Activated T-helper 17 cell treated with anti-CD3 and anti-CD28 coated beads, Interleukin-2, amount 50 U/mL, for 72 hours (primary cell): ENCODE results near the gene SDCCAG8. TPM values are rescaled to one million over a fixed set of nuclear protein-coding genes. Genes with fewer than 3 reads are reported as not detected.

Source experiments
- ATAC-seq: fragments of 150-1000 bp; cut with Tn5 transposase; replicated peaks from 2 replicates; pipeline ENCODE4 v1.10.0; 2021; ENCODE audit warnings: mild to moderate bottlenecking, moderate library complexity
- H3K27ac Mint-ChIP-seq: one replicate; pipeline ENCODE4 v1.8.0; 2022; ENCODE audit warnings: mixed read lengths
- H3K27me3 Mint-ChIP-seq: one replicate; pipeline ENCODE4 v1.8.0; 2022; ENCODE audit warnings: mixed read lengths
- H3K36me3 Mint-ChIP-seq: one replicate; pipeline ENCODE4 v1.8.0; 2022; ENCODE audit warnings: low read depth, mild to moderate bottlenecking, mixed read lengths
- H3K4me1 Mint-ChIP-seq: one replicate; pipeline ENCODE4 v1.8.0; 2022; ENCODE audit warnings: mixed read lengths
- H3K4me3 Mint-ChIP-seq: one replicate; pipeline ENCODE4 v1.8.0; 2022; ENCODE audit warnings: mild to moderate bottlenecking, mixed read lengths
- H3K9me3 Mint-ChIP-seq: one replicate; pipeline ENCODE4 v1.8.0; 2022; ENCODE audit warnings: mixed read lengths
- total RNA-seq, 2 donors: library from RNA; stranded (reverse); gene quantifications; one replicate each; pipeline ENCODE4 v1.2.3, GENCODE V29; 2022

SDCCAG8 gene
- total RNA-seq, 2 donors from 2014 or later, result 22.2 to 31.7 TPM

- H3K27me3 Mint-ChIP-seq, result no peaks in the 10 kb centered on the region
- H3K36me3 Mint-ChIP-seq, result no peaks in the 10 kb centered on the region
- H3K9me3 Mint-ChIP-seq, result no peaks in the 10 kb centered on the region
- ATAC-seq, result no peak
- H3K27ac Mint-ChIP-seq, result no peak overlapping the region
- H3K4me1 Mint-ChIP-seq, result no peaks in the 10 kb centered on the region
- no peak overlapping the region for H3K4me3 Mint-ChIP-seq
These were observed 8.9 kb downstream of the SDCCAG8 start for GRCh38 chr1:243264717-243265116.

GRCh38 chr1:243266231-243266630, 10.4 kb downstream of the SDCCAG8 start:
- H3K36me3 Mint-ChIP-seq, result peaks cover 11% of the 10 kb centered on the region
- no peak overlapping the region for H3K4me3 Mint-ChIP-seq
- ATAC-seq, result no peak
- no peaks in the 10 kb centered on the region for H3K4me1 Mint-ChIP-seq
- no peaks in the 10 kb centered on the region for H3K9me3 Mint-ChIP-seq
- H3K27ac Mint-ChIP-seq, result no peak overlapping the region
- H3K27me3 Mint-ChIP-seq, result no peaks in the 10 kb centered on the region

- Mint-ChIP-seq H3K27ac (no peak overlapping the region), H3K4me3 (no peak overlapping the region), H3K4me1 (no peaks in the 10 kb centered on the region), H3K27me3 (no peaks in the 10 kb centered on the region), H3K36me3 (peaks cover 11% of the 10 kb centered on the region), H3K9me3 (no peaks in the 10 kb centered on the region)
- ATAC-seq, result no peak
These were observed 11.6 kb downstream of the SDCCAG8 start for GRCh38 chr1:243267471-243267880.

- no peak for ATAC-seq
- Mint-ChIP-seq H3K27ac (no peak overlapping the region), H3K36me3 (peaks cover 11% of the 10 kb centered on the region), H3K27me3 (no peaks in the 10 kb centered on the region), H3K4me3 (no peak overlapping the region), H3K9me3 (no peaks in the 10 kb centered on the region), H3K4me1 (no peaks in the 10 kb centered on the region)
These were observed 12.2 kb downstream of the SDCCAG8 start for GRCh38 chr1:243267914-243268653.

GRCh38 chr1:243268751-243269460, 13.1 kb downstream of the SDCCAG8 start:
- no peak overlapping the region for H3K4me3 Mint-ChIP-seq
- ATAC-seq, result no peak
- H3K36me3 Mint-ChIP-seq, result peaks cover 11% of the 10 kb centered on the region
- no peaks in the 10 kb centered on the region for H3K4me1 Mint-ChIP-seq
- H3K9me3 Mint-ChIP-seq, result no peaks in the 10 kb centered on the region
- H3K27me3 Mint-ChIP-seq, result no peaks in the 10 kb centered on the region
- no peak overlapping the region for H3K27ac Mint-ChIP-seq

GRCh38 chr1:243269461-243269801, 13.6 kb downstream of the SDCCAG8 start:
- no peak for ATAC-seq

GRCh38 chr1:243270097-243270864, 14.4 kb downstream of the SDCCAG8 start:
- Mint-ChIP-seq H3K27me3 (no peaks in the 10 kb centered on the region), H3K36me3 (peaks cover 19% of the 10 kb centered on the region), H3K4me3 (no peak overlapping the region), H3K27ac (no peak overlapping the region), H3K9me3 (no peaks in the 10 kb centered on the region), H3K4me1 (no peaks in the 10 kb centered on the region)
- ATAC-seq, result no peak

More at GRCh38 chr1:243269461-243269801, 13.6 kb downstream of the SDCCAG8 start:
- Mint-ChIP-seq H3K27me3 (no peaks in the 10 kb centered on the region), H3K4me1 (no peaks in the 10 kb centered on the region), H3K36me3 (peaks cover 11% of the 10 kb centered on the region), H3K27ac (no peak overlapping the region), H3K4me3 (no peak overlapping the region), H3K9me3 (no peaks in the 10 kb centered on the region)

- Mint-ChIP-seq H3K4me3 (no peak overlapping the region), H3K9me3 (no peaks in the 10 kb centered on the region), H3K27ac (no peak overlapping the region), H3K36me3 (peaks cover 35% of the 10 kb centered on the region), H3K27me3 (no peaks in the 10 kb centered on the region), H3K4me1 (no peaks in the 10 kb centered on the region)
- no peak for ATAC-seq
These were observed 16.2 kb downstream of the SDCCAG8 start for GRCh38 chr1:243271996-243272395.

GRCh38 chr1:243272401-243272800, 16.6 kb downstream of the SDCCAG8 start:
- Mint-ChIP-seq H3K9me3 (no peaks in the 10 kb centered on the region), H3K4me3 (no peak overlapping the region), H3K36me3 (peaks cover 39% of the 10 kb centered on the region), H3K27me3 (no peaks in the 10 kb centered on the region), H3K4me1 (no peaks in the 10 kb centered on the region), H3K27ac (no peak overlapping the region)
- ATAC-seq, result no peak

GRCh38 chr1:243273506-243273905, 17.7 kb downstream of the SDCCAG8 start:
- Mint-ChIP-seq H3K9me3 (no peaks in the 10 kb centered on the region), H3K36me3 (peaks cover 45% of the 10 kb centered on the region), H3K27ac (no peak overlapping the region), H3K4me3 (no peak overlapping the region), H3K4me1 (no peaks in the 10 kb centered on the region), H3K27me3 (no peaks in the 10 kb centered on the region)
- no peak for ATAC-seq

- Mint-ChIP-seq H3K9me3 (no peaks in the 10 kb centered on the region), H3K4me1 (no peaks in the 10 kb centered on the region), H3K27ac (no peak overlapping the region), H3K27me3 (no peaks in the 10 kb centered on the region), H3K4me3 (no peak overlapping the region), H3K36me3 (peaks cover 45% of the 10 kb centered on the region)
- no peak for ATAC-seq
These were observed 18.1 kb downstream of the SDCCAG8 start for GRCh38 chr1:243273945-243274344.

GRCh38 chr1:243275316-243275715, 19.5 kb downstream of the SDCCAG8 start:
- ATAC-seq, result no peak
- no peaks in the 10 kb centered on the region for H3K4me1 Mint-ChIP-seq
- no peaks in the 10 kb centered on the region for H3K9me3 Mint-ChIP-seq
- no peaks in the 10 kb centered on the region for H3K27me3 Mint-ChIP-seq
- no peak overlapping the region for H3K27ac Mint-ChIP-seq
- H3K36me3 Mint-ChIP-seq, result peaks cover 42% of the 10 kb centered on the region
- H3K4me3 Mint-ChIP-seq, result no peak overlapping the region

GRCh38 chr1:243280571-243281129, 24.8 kb downstream of the SDCCAG8 start:
- H3K36me3 Mint-ChIP-seq, result peaks cover 74% of the 10 kb centered on the region
- ATAC-seq, result no peak
- no peaks in the 10 kb centered on the region for H3K4me1 Mint-ChIP-seq
- H3K9me3 Mint-ChIP-seq, result no peaks in the 10 kb centered on the region
- H3K27me3 Mint-ChIP-seq, result no peaks in the 10 kb centered on the region
- no peak overlapping the region for H3K4me3 Mint-ChIP-seq
- no peak overlapping the region for H3K27ac Mint-ChIP-seq

- H3K4me3 Mint-ChIP-seq, result no peak overlapping the region
- H3K9me3 Mint-ChIP-seq, result no peaks in the 10 kb centered on the region
- no peak overlapping the region for H3K27ac Mint-ChIP-seq
- no peaks in the 10 kb centered on the region for H3K4me1 Mint-ChIP-seq
- no peaks in the 10 kb centered on the region for H3K27me3 Mint-ChIP-seq
- no peak for ATAC-seq
- H3K36me3 Mint-ChIP-seq, result peaks cover 76% of the 10 kb centered on the region
These were observed 25.8 kb downstream of the SDCCAG8 start for GRCh38 chr1:243281672-243282071.
